GM18502 (cell line): Measurements from ENCODE around the gene GSK3A.

ENCODE experiments used
- ATAC-seq: cut with Tn5 transposase; IDR thresholded peaks from one replicate; pipeline ENCODE4 v1.9.1; 2021; ENCODE audit warnings: mild to moderate bottlenecking; ENCODE audit not compliant: unreplicated experiment, poor library complexity

The GSK3A gene

DNA sequence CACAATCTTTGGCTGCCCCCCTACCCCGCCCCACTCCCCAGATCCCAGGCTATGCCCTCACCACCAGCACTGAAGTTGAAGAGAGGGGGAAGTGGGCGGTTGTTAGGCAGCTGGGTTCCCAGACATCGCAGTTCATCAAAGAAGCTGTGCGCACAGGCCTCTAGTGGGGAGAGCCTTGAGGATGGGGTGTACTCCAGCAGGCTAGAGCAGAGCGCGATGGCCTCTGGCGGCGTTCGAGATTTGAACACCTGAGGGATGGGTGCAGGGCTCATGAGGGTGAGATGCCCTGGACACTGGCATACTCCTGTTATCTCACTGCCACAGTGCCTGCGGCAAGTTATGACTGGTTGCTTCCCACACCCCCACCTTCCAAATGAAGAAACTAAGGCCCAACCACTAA, 10.0 kb downstream of the GSK3A start:
- no peak for ATAC-seq

DNA sequence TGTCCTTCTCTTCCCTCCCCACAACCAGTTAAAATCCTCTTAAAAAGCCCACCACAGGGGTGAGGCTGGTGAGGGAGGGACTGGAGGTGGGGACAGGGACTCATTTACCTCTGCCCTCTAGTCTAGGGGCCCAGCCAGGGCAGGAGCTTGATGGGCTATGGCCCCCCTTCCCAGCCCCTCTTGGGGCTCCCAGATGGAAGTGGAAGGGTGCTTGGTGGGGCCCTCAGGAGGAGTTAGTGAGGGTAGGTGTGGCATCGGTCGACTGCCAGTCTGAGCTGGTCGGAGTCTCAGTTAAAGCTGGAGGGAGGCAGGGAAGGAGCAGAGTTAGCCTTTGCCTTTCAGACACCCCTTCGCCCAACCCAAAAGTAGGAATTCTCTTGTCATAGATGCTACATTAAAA, 11.8 kb downstream of the GSK3A start:
- ATAC-seq: no peak

DNA sequence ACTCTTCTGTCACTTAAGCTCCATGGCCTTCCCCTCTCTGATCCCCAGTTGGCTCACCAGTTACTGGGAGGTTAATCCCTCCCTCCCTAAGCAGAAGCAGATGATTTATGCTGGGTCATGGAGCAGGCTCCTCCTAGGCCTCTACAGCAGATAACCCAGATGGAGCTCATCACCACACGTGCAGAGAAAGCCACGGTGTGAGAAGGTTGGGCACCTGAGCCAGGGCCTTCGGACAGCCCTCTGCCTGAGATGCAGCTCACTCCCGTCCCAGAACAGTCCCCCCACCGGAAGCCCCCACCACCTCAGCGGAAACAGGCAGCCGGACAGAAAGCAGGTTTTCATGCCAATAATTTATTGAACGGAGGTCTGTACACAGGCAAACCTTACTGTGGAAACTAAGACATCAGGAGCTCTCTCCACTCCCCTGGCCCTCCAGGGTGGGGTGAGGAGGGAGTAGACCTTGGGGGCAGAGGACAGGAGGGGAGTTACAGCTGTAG, 12.5 kb downstream of the GSK3A start:
- no peak for ATAC-seq

DNA sequence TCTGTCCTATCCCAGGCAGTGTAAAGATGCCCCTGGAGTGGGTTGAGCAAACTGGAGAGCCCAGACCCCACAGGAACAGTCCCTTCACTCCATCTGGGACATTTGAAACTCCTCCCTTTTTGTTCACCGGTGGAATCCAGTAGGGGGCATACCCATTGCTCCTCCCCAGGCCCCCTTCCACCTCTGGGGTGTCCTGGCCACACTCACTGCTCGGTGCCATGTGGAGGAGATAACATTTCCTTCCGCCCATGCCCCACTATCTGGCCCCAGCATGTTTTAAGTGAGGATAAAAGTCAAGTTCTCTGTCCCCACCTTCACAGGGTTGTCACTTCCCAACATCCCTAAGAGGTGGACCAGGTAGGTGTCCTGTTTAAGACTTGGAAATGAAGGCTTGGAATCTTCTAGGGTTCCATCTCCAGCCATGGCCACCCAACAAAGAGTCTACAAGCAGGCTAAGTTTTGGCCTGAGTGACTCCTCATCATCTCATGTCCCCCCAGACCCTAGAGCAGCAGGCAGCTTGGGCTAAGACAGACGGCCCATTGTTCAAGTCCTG, 13.0 kb downstream of the GSK3A start:
- no peak for ATAC-seq

DNA sequence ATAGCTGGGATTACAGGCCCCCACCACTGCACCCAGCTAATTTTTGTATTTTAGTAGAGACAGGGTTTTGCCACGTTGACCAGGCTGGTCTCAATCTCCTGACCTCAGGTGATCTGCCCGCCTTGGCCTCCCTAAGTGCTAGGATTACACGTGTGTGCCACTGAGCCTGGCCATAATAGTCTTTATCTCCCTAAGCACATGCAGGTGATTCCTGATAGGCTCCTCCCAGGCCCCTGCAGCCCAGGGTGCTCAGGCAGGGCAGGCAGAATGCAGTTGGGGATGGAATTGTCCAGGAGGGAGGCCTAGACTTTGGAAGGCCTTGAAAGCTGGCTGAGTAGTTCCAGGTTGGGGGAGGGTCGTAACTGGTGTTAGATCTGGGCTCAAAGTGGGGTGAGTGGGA, 13.8 kb downstream of the GSK3A start:
- no peak for ATAC-seq

DNA sequence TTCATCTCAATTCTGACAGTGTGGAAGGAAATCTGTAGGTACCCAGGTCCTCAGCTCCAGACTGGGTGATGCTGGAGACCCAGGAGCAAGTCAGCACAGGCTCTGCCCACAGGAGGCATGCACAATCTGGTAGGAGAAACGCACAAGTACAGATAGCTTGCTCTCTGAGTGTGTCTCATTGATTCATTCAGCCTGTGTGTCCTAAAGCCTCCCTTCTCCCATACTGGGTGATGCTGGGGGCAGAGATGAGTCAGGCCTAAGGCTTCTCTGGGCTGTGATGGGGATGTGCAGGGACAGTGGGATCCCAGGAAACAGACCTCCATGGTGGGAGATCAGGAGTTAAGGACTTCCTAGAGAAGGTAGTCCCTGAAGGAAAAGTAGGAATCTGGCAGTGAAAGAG, 15.5 kb downstream of the GSK3A start:
- no peak for ATAC-seq

DNA sequence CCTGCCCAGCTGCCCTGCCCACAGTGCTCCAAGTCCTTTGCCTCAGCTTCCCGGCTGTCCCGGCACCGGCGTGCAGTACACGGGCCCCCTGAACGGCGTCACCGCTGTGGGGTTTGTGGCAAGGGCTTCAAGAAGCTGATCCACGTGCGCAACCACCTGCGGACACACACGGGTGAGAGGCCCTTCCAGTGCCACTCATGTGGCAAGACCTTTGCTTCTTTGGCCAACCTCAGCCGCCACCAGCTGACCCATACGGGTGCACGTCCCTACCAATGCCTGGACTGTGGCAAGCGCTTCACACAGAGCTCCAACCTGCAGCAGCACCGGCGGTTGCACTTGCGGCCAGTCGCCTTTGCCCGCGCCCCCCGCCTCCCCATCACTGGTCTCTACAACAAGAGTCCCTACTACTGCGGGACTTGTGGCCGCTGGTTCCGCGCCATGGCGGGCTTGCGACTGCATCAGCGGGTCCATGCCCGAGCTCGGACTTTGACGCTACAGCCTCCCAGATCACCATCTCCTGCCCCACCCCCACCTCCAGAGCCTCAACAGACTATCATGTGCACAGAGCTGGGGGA, 16.6 kb downstream of the GSK3A start:
- ATAC-seq: no peak

DNA sequence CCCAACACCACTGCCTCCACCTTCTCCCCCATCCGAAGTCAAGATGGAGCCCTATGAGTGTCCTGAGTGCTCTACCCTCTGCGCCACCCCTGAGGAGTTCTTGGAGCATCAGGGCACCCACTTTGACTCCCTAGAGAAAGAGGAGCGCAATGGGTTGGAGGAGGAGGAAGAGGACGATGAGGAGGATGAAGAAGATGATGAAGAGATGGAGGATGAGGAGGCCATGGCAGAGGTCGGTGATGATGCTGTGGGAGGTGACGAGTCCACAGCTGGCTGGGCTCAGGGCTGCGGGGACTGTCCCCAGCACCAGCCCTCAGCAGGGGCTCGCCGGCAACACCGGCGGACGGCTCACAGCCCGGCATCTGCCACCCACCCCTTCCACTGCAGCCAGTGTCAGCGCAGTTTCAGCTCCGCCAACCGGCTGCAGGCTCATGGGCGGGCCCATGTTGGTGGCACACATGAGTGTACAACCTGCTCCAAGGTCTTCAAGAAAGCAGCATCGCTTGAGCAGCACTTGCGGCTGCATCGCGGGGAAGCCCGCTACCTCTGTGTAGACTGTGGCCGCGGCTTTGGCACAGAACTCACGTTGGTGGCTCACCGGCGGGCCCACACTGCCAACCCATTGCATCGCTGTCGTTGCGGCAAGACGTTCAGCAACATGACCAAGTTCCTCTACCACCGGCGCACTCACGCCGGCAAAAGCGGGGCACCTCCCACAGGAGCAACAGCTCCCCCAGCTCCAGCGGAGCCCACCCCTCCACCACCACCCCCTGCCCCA, 17.3 kb downstream of the GSK3A start:
- no peak for ATAC-seq

DNA sequence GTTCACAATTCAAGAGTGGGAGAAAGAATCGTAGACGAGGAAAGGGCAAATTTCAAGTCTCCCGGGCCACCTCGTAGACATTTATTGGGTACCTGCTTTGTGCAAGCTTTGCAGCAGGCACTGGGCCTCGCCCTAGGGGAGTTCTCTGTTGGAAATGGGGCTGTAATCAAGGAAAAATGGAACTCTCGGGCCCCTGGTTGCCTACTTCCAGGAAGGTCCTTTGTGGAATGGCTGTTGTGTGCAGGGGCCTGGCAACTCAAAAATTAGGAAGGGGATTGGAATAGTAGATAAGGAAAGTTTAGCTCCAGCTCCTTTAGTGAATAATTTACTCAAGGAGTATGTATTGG, 21.7 kb downstream of the GSK3A start:
- no peak for ATAC-seq

DNA sequence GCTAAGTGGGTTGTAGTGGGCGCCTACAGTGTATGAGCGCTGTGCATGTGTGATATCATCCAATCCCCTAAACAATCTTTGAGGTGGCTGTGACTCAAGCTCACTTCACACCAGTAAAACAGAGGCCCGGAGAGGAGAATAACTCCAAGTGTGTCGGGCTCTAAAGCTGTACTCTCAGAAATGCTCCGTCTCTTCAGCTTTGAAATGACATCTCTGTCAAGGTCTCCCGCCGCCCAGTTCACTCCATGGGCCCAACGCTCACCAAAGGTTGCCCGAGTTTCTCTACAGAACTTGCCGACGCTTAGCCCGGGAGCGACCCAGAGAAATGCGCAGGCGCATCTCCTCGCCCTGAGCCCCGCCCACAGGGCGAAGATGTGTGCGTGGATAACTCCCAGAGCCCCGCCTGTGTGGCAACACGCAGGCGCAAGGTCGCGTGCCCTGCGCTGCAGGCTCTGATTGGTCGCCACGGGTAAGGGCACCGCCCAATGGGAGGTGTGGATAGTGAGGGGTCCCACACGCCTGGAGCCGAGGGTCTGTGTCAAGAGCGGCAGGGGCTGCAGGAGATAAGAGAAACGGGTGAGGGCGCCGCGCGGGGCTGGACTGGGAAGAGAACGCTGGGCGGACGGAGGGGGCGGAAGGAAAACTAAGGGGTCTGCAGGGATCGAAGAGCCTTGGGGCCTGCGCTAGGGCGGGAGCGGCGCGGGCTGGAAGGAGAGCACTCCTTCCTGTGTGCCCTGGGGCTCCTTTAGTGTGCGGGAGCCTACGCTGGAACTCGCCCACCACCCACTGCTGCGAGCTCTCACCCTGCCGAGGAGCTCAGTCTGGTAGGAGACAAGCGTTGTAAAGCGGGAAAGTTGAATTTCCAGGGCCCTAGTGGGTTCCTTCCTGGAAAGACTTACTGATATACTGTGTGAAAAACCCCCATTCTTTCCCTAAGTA, 22.3 kb downstream of the GSK3A start, which contains the start of gene ZNF526:
TSS of gene ZNF526 (plus strand) at position 501 of the 939 bp plus-strand sequence. CDS start 4,092 bp downstream, outside the sequence.
- ATAC-seq: peak; percentile 74

DNA sequence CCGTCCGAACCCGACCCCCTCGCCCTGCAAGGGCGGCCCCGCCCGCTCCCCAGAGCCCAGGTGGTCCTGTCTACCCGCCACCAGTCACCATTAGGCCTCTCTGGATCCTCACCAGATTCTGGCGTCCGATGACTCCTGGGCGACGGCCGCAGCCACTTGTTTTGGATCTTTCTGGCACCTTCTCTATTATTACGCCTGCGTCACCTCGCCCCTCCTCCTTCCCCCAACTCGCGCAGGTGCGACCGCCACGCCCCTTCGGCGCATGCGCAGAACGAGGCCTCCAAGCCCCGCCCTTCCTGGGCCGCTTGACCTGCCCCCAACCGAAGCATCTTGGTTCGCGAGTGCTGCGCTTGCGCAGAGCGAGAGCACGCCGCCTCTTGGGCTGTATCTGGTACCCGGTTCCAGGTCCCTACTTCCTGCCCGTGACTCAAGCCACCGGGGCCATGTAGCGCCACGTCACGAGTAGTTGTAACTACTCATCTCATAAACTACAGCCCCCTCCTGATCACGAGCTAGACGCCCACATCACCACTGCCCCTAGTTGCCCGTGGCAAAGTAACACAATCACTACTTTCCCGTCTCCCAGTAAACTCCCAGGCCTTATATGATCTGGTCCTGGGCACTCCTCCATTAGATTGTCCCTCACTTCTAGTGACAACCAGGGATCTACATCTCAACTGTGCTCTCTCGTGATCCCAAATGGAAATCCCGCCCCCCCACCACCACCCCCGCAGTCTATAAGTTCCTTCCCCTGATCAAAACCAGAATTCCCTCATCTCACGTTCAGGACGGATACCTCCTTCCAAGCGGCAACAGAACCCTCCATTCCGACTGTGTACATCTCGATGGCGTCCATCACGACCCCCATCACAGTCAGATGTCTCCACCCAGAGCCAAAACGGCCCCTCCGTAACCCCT, 24.6 kb downstream of the GSK3A start, which contains the start of gene DEDD2:
TSS of gene DEDD2 (minus strand) at position 158 of the 918 bp plus-strand sequence. CDS start 670 bp downstream, outside the sequence.
- ATAC-seq: peak; percentile 71

DNA sequence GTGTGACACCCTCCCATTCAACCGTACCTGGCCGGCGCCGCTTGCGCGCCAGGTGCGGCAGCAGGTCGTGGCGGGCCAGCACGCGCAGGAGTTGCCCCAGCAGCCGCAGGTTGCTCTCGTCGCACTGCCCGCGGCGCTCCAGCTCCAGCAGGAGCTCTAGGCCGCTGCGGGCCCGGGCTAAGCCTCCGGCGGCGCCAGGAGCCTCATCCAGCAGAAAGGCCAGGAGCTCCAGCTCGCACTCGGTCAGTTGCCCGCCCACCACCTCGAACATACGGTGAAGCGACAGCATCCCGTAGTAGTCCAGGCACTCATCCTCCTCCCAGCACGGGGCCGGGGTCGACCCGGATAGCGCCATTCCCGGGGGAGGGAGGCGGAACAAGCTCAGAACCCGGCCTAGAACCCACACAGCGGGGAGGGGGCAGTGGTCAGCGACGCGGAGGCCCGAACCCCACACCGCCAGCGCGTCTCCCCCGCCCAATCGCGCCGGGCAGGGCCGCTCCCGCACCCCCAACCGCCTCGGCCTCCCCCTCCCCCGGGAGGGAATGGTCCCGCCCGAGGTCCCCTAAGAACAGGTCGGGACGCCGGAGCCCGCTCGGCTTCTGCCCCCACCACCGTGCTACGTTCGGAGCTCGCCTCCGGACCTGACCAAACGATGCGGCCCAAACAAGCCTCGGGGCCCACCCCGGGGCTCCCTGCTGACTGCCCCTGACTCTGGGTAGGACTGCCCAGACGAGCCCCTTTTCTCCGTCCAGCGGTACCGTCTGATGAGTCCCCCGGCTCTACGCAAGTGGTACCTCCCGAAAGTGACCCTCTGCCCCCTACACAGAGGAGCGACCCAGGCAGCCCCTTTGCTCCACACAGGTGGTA, 25.5 kb downstream of the GSK3A start:
- ATAC-seq: peak; percentile 5

DNA sequence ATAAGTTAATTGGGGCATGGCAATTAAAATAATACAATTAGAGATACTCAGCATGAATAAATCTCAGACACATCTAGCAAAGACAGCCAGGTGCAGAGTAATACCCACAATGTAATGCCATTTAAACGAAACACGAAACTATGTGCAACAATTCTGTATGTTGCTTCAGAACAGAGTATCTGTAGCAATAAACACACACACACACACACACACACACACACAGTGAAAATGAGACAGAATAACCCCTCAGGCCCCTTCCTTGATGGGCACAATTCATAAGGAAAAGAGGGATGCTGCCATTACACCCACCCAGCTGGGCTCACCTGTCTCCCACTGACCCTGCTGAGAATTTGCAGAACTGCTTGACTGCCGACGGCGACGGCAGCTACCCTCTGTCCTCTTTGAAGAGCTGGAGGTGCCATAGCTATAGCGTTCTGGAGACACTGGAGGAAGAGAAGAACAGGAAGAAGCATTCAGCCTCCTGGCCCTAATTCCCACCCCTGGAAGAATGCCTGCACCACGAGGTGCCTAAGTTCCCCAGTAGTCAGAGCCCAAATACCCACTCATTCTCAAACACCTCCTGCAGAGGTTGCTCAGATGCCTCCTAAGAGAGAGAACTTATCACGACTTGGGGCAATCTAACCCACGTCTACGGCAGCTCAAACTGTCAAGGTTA, 27.5 kb downstream of the GSK3A start:
- ATAC-seq: no peak

DNA sequence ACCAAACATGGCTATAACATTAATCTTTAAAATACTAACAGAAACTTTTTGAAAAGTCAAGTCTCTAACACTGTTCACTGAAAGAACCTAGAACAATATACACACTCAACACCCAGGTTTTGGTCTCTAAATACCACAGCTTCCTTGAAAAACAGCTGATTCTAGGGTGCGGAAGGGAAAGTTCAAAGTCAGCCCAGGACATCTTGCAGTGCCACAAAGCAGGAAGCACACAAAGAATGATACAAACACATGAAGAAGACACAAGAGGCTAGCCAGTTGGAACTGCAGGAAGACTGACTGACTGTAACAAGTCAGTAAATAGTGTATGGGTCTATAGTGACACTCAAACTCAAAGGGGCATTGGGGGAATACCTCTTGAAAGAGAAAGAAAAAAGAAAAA, 29.5 kb downstream of the GSK3A start:
- no peak for ATAC-seq

DNA sequence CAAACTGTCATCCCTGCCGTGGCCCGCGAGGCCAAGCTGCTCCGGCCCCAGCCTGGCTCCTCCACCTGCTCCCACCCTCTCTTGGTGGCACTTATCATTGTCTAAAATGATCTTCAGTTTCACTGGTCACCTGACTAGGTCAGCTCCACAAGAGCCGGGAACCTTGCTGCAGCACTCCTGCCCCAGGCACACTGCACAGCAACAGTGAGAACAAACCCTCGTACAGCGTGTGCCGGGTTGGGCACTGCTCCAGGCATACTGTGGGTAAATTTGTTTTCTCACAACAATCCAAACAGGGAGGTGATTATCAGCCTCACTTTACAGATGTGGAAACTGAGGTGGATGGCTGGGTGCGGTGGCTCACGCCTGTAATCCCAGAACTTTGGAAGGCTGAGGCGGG, 33.8 kb downstream of the GSK3A start:
- no peak for ATAC-seq

DNA sequence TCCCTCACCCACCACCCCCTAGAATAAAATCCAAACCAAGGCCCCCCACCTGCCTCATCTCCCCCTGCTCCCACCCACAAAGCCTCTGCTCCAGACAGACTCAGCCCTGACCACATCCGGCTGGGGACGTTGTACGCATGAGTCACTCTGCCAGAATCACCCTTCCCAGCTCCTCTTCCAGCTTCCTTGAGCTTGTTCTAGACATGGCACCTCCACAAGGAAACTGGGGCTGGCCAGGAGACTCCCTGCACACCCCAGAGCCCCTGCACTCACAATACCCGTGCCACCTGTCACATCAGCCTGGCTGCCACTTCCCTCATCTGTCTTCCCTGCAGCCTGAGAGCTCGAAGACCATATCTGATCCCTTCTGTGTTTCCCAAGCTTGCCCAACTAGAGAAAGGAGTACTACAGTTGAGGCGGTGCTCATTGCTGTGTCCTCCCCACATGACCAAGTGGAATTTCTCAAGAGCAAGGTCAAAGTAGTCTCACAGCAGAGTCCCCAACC, 34.6 kb downstream of the GSK3A start:
- ATAC-seq: no peak

DNA sequence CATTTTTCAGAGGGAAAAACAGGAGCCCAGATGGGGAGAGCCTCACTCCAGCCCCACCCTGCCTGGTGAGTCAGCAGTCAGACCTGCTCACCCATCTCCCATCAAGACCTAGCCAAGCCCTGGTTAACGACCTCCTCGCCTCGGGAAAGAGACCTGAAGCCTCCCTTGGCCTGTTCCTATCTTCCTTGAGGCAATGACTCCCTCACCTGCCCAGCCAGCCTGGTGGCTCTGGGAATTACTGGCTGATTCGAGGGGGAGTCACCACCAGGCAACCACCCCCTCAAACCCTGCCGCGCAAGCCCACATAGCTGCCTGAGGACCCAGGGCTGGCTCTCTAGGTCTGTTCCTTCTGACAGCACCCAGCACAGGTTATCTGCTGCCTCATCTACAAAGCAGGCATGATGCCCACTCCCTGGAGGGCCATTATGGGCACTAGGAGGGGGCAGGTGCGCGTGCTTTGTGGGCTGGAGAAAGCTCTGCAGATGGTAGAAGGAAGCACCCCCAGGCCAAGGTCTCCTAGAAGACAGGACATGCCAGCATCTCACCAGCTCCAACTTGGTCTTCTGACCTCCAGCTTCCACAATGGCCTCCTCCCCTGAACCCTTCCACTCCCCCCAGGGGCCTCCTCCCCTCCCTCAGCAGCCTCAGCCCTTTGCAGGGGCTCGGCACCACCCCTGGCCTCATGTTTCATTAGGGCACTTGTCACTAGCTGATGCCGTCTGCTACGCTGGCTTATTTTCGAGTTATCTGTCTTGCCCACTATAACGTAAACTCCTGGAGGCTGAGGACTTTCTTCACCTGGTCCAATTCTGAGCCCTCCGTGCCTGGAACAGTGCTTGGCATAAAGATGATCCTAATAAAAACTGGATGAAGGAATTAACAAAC, 35.3 kb downstream of the GSK3A start:
- ATAC-seq: no peak
